Calu3 (cell line): ENCODE data around the gene PPP1R15B. TPM values are rescaled to one million over a fixed set of nuclear protein-coding genes. Genes with fewer than 3 reads are reported as not detected.

ENCODE experiments used
- BruUV-seq: library from RNA; stranded (reverse); fragments of 400-500 nt; replicated peaks from 2 replicates; lab custom pipeline; 2021; lab: Mats Ljungman, UMichigan
- CTCF ChIA-PET: fragments of 300-600 bp; sonication (Branson Sonifier 250); formaldehyde crosslinking; loops from one replicate; lab custom pipeline; 2022; ENCODE audit warnings: antibody characterized with exemption; lab: Charles Lee
- DNase-seq: peaks from one replicate; pipeline ENCODE4 v3.0.0; 2022
- H3K27ac Mint-ChIP-seq: one replicate; pipeline ENCODE4 v1.8.0; 2022; ENCODE audit warnings: mixed read lengths; ENCODE audit not compliant: unreplicated experiment
- H3K27me3 Mint-ChIP-seq: one replicate; pipeline ENCODE4 v1.8.0; 2022; ENCODE audit warnings: mixed read lengths; ENCODE audit not compliant: unreplicated experiment
- H3K36me3 Mint-ChIP-seq: one replicate; pipeline ENCODE4 v1.8.0; 2022; ENCODE audit warnings: mild to moderate bottlenecking, moderate library complexity, mixed read lengths; ENCODE audit not compliant: insufficient read depth, unreplicated experiment
- H3K4me1 Mint-ChIP-seq: one replicate; pipeline ENCODE4 v1.8.0; 2022; ENCODE audit warnings: mild to moderate bottlenecking, low read depth, mixed read lengths; ENCODE audit not compliant: unreplicated experiment
- H3K4me3 Mint-ChIP-seq: one replicate; pipeline ENCODE4 v1.8.0; 2022; ENCODE audit warnings: mild to moderate bottlenecking, low read depth, moderate library complexity, mixed read lengths; ENCODE audit not compliant: unreplicated experiment
- H3K9me3 Mint-ChIP-seq: one replicate; pipeline ENCODE4 v1.8.0; 2022; ENCODE audit warnings: low read depth, mixed read lengths; ENCODE audit not compliant: unreplicated experiment
- CTCF ChIP-seq: fragments of 200-600 bp; IDR thresholded peaks from one replicate; pipeline ENCODE4 v1.8.0; 2022; ENCODE audit warnings: antibody characterized with exemption; ENCODE audit not compliant: unreplicated experiment
- intact Hi-C: fragments of 100-400 bp; cut with micrococcal nuclease; formaldehyde crosslinking; loops from one replicate; pipeline ENCODE4 v1.10.0; 2022; ENCODE audit not compliant: unreplicated experiment
- total RNA-seq: library from RNA; stranded (reverse); gene quantifications from 2 replicates; pipeline ENCODE4 v1.2.3, GENCODE V29; 2022

Gene PPP1R15B
- total RNA-seq, 1 experiment from 2014 or later: 68.8 TPM

GRCh38 chr1:204360314-204360713 is 51.3 kb downstream of the PPP1R15B start:
- Mint-ChIP-seq H3K4me1 (peaks cover 34% of the 10 kb centered on the region), H3K27me3 (no peaks in the 10 kb centered on the region), H3K27ac (no peak overlapping the region), H3K4me3 (no peak overlapping the region), H3K36me3 (peaks cover 9% of the 10 kb centered on the region), H3K9me3 (no peaks in the 10 kb centered on the region)
- CTCF ChIA-PET: interaction anchor here (0.5 to 4.8 kb wide), 2 partner anchors 101 to 168 kb away, joined by 4 to 39 read pairs; no protein-coding TSS in a partner anchor
- DNase-seq: no peak
- BruUV-seq: no TSS peak
- no peak for TF ChIP-seq CTCF
- intact Hi-C loops: loop anchor here (5.0 kb wide), 1 partner anchor 498 kb away; the partner anchor contains the start of gene SNRPE

- DNase-seq: no peak
- intact Hi-C loops: loop anchor here (5.0 kb wide), 1 partner anchor 497 kb away; the partner anchor contains the start of gene SNRPE
- H3K27ac Mint-ChIP-seq: no peak within 1 kb of the TSS
- peaks cover 29% of the 10 kb centered on the region for H3K4me1 Mint-ChIP-seq
- TF ChIP-seq CTCF: no peak
- peaks cover 9% of the 10 kb centered on the region for H3K36me3 Mint-ChIP-seq
- no peak within 1 kb of the TSS for H3K4me3 Mint-ChIP-seq
- CTCF ChIA-PET: interaction anchor here (0.5 to 4.8 kb wide), 2 partner anchors 101 to 168 kb away, joined by 4 to 39 read pairs; no protein-coding TSS in a partner anchor
- no peaks in the 10 kb centered on the region for H3K9me3 Mint-ChIP-seq
- H3K27me3 Mint-ChIP-seq: no peaks in the 10 kb centered on the region
- BruUV-seq: no TSS peak
Observed at GRCh38 chr1:204359474-204360255, 52.0 kb downstream of the PPP1R15B start, which contains the start of gene PLEKHA6. Gene PLEKHA6, minus strand, starts transcription at chr1:204359929. Its CDS starts 86,202 bp downstream, at chr1:204273727.

GRCh38 chr1:204359131-204359473 is 52.5 kb downstream of the PPP1R15B start:
- TF ChIP-seq CTCF: no peak
- intact Hi-C loops: no loop called here
- BruUV-seq: no TSS peak
- H3K36me3 Mint-ChIP-seq: peaks cover 9% of the 10 kb centered on the region
- H3K4me1 Mint-ChIP-seq: peaks cover 27% of the 10 kb centered on the region
- no peak overlapping the region for H3K4me3 Mint-ChIP-seq
- H3K9me3 Mint-ChIP-seq: no peaks in the 10 kb centered on the region
- no peak overlapping the region for H3K27ac Mint-ChIP-seq
- CTCF ChIA-PET: no interaction called here
- no peaks in the 10 kb centered on the region for H3K27me3 Mint-ChIP-seq
- no peak for DNase-seq

GRCh38 chr1:204358605-204359004 is 53.0 kb downstream of the PPP1R15B start:
- intact Hi-C loops: no loop called here
- CTCF ChIA-PET: interaction anchor here (0.6 kb wide), 1 partner anchor 91 kb away, joined by 3 read pairs; no protein-coding TSS in a partner anchor
- no peaks in the 10 kb centered on the region for H3K27me3 Mint-ChIP-seq
- H3K36me3 Mint-ChIP-seq: peaks cover 9% of the 10 kb centered on the region
- no peak for DNase-seq
- H3K27ac Mint-ChIP-seq: no peak overlapping the region
- peaks cover 22% of the 10 kb centered on the region for H3K4me1 Mint-ChIP-seq
- no peak overlapping the region for H3K4me3 Mint-ChIP-seq
- no peaks in the 10 kb centered on the region for H3K9me3 Mint-ChIP-seq
- BruUV-seq: no TSS peak
- TF ChIP-seq CTCF: no peak
